Measurements from ENCODE around the gene MGLL.

The MGLL gene

GRCh38 chr3:127834771-127835170, 12.5 kb upstream of the MGLL start:
- Mint-ChIP-seq H3K4me1 (no peaks in the 10 kb centered on the region), H3K36me3 (ENCODE audit: low read depth) (peaks cover under 1% of the 10 kb centered on the region), H3K27me3 (ENCODE audit: low read depth) (peaks cover 9% of the 10 kb centered on the region), H3K4me3 (no peak overlapping the region), H3K27ac (peak overlapping the region in 1 of 3 experiments; percentile 84), H3K9me3 (peaks cover 16% of the 10 kb centered on the region)
- TF ChIP-seq CTCF (IDR thresholded peaks at IDR 0.05; ENCODE audit: unreplicated experiment in 3 of 3), result no peak

GRCh38 chr3:127833281-127834032, 11.1 kb upstream of the MGLL start:
- H3K36me3 Mint-ChIP-seq (ENCODE audit: low read depth), result peaks cover 6% of the 10 kb centered on the region
- no peak overlapping the region for H3K27ac Mint-ChIP-seq
- no peaks in the 10 kb centered on the region for H3K4me1 Mint-ChIP-seq
- H3K27me3 Mint-ChIP-seq (ENCODE audit: low read depth), result peaks cover 6% of the 10 kb centered on the region
- TF ChIP-seq CTCF (IDR thresholded peaks at IDR 0.05; ENCODE audit: unreplicated experiment in 3 of 3), result no peak
- peaks cover 26% of the 10 kb centered on the region for H3K9me3 Mint-ChIP-seq
- H3K4me3 Mint-ChIP-seq, result no peak overlapping the region

- Mint-ChIP-seq H3K27ac (no peak overlapping the region), H3K4me3 (no peak overlapping the region)
These were observed 9.4 kb upstream of the MGLL start for GRCh38 chr3:127831723-127832172.

GRCh38 chr3:127829537-127829936, 7.2 kb upstream of the MGLL start:
- H3K4me1 Mint-ChIP-seq, result no peaks in the 10 kb centered on the region
- H3K9me3 Mint-ChIP-seq, result peaks cover 37% of the 10 kb centered on the region
- peaks cover 10% of the 10 kb centered on the region for H3K27me3 Mint-ChIP-seq (ENCODE audit: low read depth)
- H3K4me3 Mint-ChIP-seq, result no peak overlapping the region
- H3K27ac Mint-ChIP-seq, result no peak overlapping the region
- no peak for TF ChIP-seq CTCF (IDR thresholded peaks at IDR 0.05; ENCODE audit: unreplicated experiment in 3 of 3)
- peaks cover 6% of the 10 kb centered on the region for H3K36me3 Mint-ChIP-seq (ENCODE audit: low read depth)

More at GRCh38 chr3:127831723-127832172, 9.4 kb upstream of the MGLL start:
- peak; percentile 17 to 44 (median 25) for TF ChIP-seq CTCF (IDR thresholded peaks at IDR 0.05; ENCODE audit: unreplicated experiment in 3 of 3)
- Mint-ChIP-seq H3K4me1 (no peaks in the 10 kb centered on the region), H3K9me3 (peaks cover 37% of the 10 kb centered on the region), H3K36me3 (ENCODE audit: low read depth) (peaks cover 6% of the 10 kb centered on the region), H3K27me3 (ENCODE audit: low read depth) (peaks cover 6% of the 10 kb centered on the region)

GRCh38 chr3:127827808-127828207, 5.5 kb upstream of the MGLL start:
- H3K4me1 Mint-ChIP-seq, result peaks cover 5% of the 10 kb centered on the region
- H3K4me3 Mint-ChIP-seq, result no peak overlapping the region
- no peak for TF ChIP-seq CTCF (IDR thresholded peaks at IDR 0.05; ENCODE audit: unreplicated experiment in 3 of 3)
- H3K27me3 Mint-ChIP-seq (ENCODE audit: low read depth), result peaks cover 18% of the 10 kb centered on the region
- peaks cover 39% of the 10 kb centered on the region for H3K9me3 Mint-ChIP-seq
- H3K27ac Mint-ChIP-seq, result no peak overlapping the region
- H3K36me3 Mint-ChIP-seq (ENCODE audit: low read depth), result peaks cover 6% of the 10 kb centered on the region

GRCh38 chr3:127825756-127826155, 3.4 kb upstream of the MGLL start:
- Mint-ChIP-seq H3K27me3 (ENCODE audit: low read depth) (peaks cover 28% of the 10 kb centered on the region), H3K36me3 (ENCODE audit: low read depth) (peaks cover 6% of the 10 kb centered on the region), H3K4me1 (peaks cover 19% of the 10 kb centered on the region), H3K27ac (peak overlapping the region in 1 of 3 experiments; percentile 12), H3K9me3 (peaks cover 33% of the 10 kb centered on the region), H3K4me3 (peak overlapping the region; percentile 42 to 68 (median 68))
- TF ChIP-seq CTCF (IDR thresholded peaks at IDR 0.05; ENCODE audit: unreplicated experiment in 3 of 3), result peak in 1 of 3 experiments; percentile 11
